Measurements from ENCODE around the gene CCHCR1.
"Not testable (repeated sequence)": the region's sequence is repeated elsewhere in the genome, so short reads cannot be mapped to it uniquely, and the experiment has no call there.

CCHCR1 gene

GRCh38 chr6:31180500-31180899 lies 22.9 kb upstream of the CCHCR1 start:
- peak; percentile 39 for DNase-seq (ENCODE audit: low read depth)

GRCh38 chr6:31179896-31180295 lies 22.3 kb upstream of the CCHCR1 start:
- DNase-seq (ENCODE audit: low read depth): no peak

GRCh38 chr6:31179042-31179386 lies 21.4 kb upstream of the CCHCR1 start:
- no peak for DNase-seq (ENCODE audit: low read depth)

DNA sequence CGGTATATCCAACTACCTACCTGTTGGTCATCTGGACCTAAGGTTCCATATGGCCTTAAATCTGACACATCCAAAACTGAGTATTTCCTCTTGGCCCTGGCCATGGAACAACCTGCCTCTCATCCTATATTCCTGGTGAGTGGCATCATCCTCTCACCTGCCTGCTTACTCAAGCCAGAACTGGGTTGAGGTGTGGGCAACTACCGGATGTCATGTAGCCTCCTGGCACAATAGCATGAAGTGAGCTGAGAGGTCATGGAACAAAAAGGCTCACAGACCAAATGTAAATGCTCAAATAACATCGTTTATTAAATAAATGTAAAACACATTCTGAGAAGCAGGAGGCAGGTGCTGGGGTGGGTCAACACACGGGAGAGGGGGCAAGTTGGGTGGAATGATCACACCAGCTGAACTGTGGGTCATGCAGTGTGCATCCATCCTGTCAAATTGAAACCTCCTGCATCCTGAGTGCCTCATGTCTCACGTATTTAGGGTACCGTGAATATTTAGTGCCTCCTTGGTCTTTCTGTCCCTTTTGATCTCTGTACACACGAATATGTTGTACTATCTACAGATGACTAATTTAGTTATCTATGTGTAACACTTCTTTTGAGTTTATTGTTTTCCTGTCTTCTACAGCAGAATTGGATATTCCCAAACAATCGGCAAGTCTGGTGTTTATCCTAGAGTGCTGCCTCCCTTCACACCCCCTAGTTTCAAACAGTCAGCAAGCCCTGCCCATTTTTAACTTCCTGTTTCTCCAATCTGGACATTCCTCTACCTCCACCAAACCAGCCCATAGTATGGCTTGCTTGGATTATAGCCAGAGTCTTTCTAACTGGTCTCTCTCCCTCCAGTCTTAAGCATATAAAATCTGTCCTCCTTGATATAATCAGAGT lies 20.8 kb upstream of the CCHCR1 start:
- DNase-seq (ENCODE audit: low read depth): peak; percentile 14

DNA sequence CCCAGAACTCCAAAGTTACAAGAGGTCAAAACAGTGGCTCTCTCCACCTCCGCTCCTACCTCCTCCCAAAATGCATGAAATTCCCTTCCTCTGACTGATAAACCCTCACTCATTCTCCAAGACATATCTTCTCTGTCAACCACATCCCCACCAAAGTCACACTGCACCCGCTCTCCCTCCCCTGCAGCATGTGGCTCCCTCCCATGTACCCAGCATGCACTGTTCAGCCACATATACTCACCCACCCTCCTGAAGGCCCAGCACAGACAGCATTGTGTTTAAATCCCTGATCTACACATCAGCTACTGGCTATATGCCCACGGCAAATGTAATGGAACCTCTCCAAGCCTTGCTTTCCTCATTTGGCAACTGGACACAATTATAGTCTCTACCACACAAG lies 18.4 kb upstream of the CCHCR1 start:
- peak; percentile 47 for DNase-seq (ENCODE audit: low read depth)

DNA sequence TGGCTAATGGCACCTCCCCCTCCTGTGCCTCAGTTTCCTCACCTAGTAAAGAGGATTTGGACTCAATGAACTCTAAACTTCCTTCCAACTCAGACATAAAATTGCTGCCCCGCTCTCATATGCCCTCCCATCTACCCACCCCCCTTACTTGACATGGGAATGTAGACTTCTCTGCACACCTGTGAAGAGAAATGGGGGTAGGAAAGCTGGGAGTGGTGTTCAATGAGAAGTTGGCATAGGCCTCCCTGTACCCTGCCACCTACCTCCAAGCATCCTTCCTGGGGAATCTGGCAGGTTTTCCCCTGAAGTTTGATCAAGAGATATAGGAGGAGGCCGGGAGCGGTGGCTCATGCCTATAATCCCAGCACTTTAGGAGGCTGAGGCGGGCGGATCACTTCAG lies 16.8 kb upstream of the CCHCR1 start:
- DNase-seq (ENCODE audit: low read depth): no peak

DNA sequence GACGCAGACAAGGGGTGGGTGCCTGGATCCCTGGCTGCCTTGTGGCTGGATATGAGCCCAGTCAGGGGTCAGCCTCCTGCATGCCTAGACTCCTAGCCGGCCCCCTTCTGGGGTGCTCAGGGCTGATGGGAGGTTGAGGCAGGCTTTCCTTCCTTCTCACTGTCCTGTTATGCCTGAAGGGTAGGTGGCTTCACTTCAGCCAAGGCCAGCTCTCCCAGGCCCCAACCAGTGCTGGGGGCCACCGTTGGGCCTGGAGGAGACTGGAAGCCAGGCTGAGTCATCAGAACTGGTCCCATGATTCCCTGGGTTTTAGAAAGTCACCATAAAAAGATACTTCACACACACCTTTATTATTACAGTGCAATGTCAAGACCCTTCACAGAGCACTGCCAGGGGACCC lies 15.8 kb upstream of the CCHCR1 start:
- DNase-seq (ENCODE audit: low read depth): no peak

- no peak for DNase-seq (ENCODE audit: low read depth)
Measured at GRCh38 chr6:31172973-31173384, 15.4 kb upstream of the CCHCR1 start.

DNA sequence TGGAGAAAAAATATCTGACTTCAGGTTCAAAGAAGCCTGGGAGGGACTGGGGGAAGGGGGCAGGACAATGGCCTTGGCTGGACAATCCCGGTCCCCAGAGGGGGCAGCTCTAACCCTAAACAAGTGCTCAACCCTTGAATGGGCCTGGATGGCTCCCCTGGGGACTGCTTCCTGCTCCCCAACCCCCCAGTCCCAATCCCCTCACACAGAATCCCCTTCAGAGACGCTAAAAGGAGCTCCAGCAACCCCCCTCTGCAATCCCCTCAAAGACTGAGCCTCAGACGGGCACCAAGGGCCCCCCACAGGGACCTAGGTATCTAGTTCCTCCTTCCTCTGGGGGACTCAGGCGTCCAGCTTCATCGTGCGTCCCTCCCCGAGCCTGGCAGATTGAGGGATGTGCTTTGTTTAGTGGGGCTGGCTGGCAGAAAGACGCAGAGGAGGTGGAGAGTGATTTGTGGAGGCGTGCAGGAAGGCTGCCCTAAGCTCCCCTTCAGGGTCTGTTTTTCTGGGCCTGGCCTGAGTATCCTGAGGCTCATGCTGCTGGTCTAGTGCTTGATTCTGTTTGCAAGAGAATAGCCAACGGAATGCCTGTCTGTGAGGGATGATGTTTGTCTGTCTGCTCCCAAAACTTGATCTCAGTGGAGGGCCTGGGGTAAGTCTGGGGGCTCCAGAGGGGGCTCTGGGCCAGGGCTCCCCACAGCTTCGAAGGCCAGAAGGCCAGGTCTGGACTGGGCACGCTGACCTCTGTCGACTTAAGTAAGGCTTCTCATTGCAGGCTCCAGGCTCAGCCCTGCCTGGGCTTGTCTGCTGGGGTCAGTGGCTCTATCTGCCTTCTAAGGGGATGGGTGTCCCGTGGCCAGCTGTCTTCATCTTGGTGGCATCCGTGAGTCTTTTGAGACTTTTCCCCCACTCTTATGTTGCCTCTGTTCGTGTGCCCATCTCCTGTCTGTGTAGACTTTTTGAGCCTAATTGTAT lies 14.6 kb upstream of the CCHCR1 start:
- no peak for DNase-seq (ENCODE audit: low read depth)

GRCh38 chr6:31170987-31171671 lies 13.5 kb upstream of the CCHCR1 start:
- DNase-seq (ENCODE audit: low read depth): no peak

DNA sequence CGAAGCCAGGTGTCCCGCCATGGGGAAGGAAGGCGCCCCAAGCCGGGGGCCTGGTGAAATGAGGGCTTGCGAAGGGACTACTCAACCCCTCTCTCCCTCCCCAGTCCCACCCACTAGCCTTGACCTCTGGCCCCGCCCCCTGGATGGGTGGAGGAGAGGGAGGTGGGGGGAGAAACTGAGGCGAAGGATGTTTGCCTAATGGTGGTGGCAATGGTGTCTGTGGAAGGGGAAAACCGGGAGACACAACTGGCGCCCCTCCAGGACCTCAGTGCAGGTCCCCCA lies 12.9 kb upstream of the CCHCR1 start, which contains the start of gene POU5F1:
Gene POU5F1, minus strand, starts transcription at position 83 of the 282 bp plus-strand sequence. Its CDS starts 62 bp downstream, at position 21.
- no peak for DNase-seq (ENCODE audit: low read depth)

- DNase-seq (ENCODE audit: low read depth): not testable (repeated sequence)
Measured at GRCh38 chr6:31169858-31170599, 12.4 kb upstream of the CCHCR1 start.

DNA sequence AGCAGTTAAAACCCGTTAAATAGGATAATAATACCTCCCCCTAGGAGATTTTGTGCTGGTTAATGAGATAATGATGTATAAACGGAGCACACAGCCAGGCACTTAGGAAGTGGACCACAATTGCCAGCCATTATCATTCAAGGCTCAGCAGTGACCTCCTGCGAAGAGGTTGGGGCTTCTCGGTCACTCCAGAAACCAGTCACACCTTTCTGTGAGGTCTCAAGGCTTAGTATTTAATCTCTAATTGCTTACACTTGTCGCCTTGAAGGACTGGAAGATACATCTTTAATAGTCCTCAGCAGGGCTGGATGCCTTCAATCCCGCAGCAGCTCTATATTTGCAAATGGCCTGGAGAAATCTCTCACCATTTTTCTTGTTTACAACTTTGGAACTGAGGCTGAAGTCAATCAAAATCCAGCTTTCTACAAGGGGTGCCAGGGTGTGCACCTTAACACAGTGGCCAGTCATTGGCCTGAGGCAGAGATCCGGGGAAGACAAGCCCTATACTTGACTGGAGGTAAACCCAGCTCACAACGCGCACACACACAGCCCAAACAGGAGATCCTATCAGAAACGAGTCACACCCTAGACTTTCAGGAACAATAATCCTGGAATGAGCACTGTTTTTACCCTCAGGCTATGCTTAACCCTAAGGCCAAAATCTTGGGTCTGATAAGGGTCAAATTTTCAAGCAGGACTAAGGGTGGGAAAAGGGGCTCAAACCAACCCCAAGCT lies 11.7 kb upstream of the CCHCR1 start:
- DNase-seq (ENCODE audit: low read depth): no peak

DNA sequence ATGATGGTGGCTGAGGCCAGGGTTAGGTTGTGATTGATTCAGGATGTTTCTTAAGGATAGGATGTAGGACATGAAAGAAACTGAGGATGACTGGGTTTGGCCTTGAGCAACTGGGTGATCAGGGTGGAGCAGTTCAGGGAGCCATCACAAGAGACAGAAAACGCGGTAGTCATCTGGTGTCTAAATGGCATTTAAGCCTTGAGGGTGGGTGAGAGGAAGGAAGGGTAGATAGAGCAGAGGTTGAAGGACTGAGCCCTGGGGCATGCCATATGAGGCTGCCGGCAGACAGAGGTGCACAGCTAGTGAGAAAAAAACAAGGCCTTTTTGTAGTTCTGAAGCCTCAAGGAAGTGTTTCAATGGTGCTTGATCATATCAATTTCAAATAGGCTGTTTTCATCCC lies 11.0 kb upstream of the CCHCR1 start:
- DNase-seq (ENCODE audit: low read depth): no peak

DNA sequence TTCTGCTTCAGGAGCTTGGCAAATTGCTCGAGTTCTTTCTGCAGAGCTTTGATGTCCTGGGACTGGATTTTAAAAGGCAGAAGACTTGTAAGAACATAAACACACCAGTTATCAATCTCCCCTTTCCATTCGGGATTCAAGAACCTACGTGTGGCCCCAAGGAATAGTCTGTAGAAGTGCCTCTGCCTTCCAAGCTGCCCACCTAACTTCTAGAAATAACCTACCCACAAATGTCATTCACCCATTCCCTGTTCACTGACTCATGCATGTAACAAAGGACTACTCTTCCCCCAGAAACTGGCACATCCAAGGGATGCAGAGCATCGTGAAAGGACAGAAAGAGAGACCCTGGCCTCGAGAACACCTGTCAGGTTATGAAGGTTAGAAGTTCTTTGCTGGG lies 8.4 kb upstream of the CCHCR1 start:
- DNase-seq (ENCODE audit: low read depth): no peak

GRCh38 chr6:31165064-31165832 lies 7.6 kb upstream of the CCHCR1 start:
- DNase-seq (ENCODE audit: low read depth): not testable (repeated sequence)

- DNase-seq (ENCODE audit: low read depth): not testable (repeated sequence)
Measured at GRCh38 chr6:31164475-31165063, 7.0 kb upstream of the CCHCR1 start.

DNA sequence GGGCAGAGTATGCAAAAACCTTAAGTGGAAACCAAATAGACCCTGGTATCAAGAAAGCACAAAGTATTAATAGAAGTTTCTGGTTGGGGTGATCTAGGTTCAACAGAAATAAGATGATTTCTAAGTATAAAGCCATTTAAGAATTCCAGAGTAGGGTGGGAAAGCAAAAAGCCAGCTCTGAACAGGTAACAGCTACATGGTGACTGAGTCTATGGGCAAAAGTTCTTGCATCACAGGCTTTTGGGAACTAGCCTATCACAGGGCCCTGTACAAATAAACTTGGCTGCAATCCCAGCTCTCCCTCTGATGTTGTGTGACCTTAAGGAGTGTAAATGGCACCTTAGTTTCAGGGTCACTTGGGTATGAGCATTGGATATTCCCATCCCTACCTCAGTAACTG lies 6.3 kb upstream of the CCHCR1 start:
- peak; percentile 28 for DNase-seq (ENCODE audit: low read depth)

DNA sequence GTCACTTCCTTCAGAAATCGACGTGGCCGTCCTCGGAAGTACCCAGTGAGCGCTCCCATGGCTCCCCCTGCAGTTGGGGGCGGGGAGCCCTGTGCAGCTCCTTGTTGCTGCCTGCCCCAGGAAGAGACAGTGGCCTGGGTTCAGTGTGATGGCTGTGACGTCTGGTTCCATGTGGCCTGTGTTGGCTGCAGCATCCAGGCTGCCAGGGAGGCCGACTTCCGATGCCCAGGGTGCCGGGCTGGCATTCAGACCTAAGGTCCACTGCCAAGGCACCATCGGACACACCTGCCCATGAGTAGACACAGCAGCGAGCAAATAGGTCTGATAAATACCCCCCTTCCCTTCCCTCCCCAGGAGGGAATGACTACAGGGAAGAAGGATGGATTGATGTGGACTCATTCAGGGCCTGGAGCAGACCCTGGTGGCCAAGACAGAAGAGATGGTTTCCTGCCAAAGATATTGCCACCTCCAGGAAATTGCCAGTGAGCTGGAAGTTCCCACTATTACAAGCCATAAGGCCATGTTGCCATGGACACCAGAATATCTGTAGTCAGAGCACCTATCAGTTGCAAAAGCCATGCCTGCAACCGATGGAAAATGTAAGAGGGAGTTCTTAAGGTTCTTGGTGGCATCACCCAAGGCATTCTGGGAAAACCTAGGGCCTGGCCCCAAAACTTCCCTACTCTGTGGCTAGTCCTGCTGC lies 5.0 kb upstream of the CCHCR1 start:
- DNase-seq (ENCODE audit: low read depth): no peak
